HepG2 (cell line): ENCODE measurements around the gene C16orf86.

Experiments
- POLR2A ChIP-seq, 2 experiments: IDR thresholded peaks; 2 replicates each; pipeline ENCODE4 v1.6.1; 2011; ENCODE audit warnings: low read depth in 2 of 2, low read length in 2 of 2, mild to moderate bottlenecking in 1 of 2, moderate library complexity in 1 of 2; ENCODE audit not compliant: insufficient read depth in 1 of 2
- SIN3A ChIP-seq: IDR thresholded peaks from 2 replicates; pipeline ENCODE4 v1.6.1; 2011; ENCODE audit warnings: low read depth, mild to moderate bottlenecking, control low read depth, low read length, borderline replicate concordance
- ZNF121 ChIP-seq: sonication (generic); formaldehyde crosslinking; IDR thresholded peaks from 2 replicates; pipeline ENCODE4 v1.5.0; 2020; ENCODE audit warnings: mild to moderate bottlenecking, missing genetic modification reagents
- TF ChIP-seq, protein P1 (sequence below), 2 experiments: sonication (generic) in 1 of 2; formaldehyde crosslinking in 1 of 2; IDR thresholded peaks; 2 replicates each; pipeline versions ENCODE4 v1.5.1 to v1.6.1; 2011 to 2020; ENCODE audit warnings: borderline replicate concordance in 1 of 2, low read depth in 1 of 2, low read length in 1 of 2, mild to moderate bottlenecking in 1 of 2, missing genetic modification reagents in 1 of 2, moderate library complexity in 1 of 2
- TF ChIP-seq, protein P2 (sequence below): sonication (generic); formaldehyde crosslinking; conservative IDR thresholded peaks from 2 replicates; pipeline ENCODE4 v1.4.0; 2020; ENCODE audit warnings: missing genetic modification reagents
- TF ChIP-seq, protein P3 (sequence below): sonication (generic); formaldehyde crosslinking; IDR thresholded peaks from 2 replicates; pipeline ENCODE4 v1.5.0; 2020; ENCODE audit warnings: mild to moderate bottlenecking, low read depth, missing genetic modification reagents, borderline replicate concordance
- TF ChIP-seq, protein P4 (sequence below): sonication (generic); formaldehyde crosslinking; IDR thresholded peaks from 2 replicates; pipeline ENCODE4 v1.5.0; 2020; ENCODE audit warnings: mild to moderate bottlenecking, missing genetic modification reagents, moderate library complexity
- TF ChIP-seq, protein P5 (sequence below): sonication (generic); formaldehyde crosslinking; IDR thresholded peaks from 2 replicates; pipeline ENCODE4 v1.4.0; 2020; ENCODE audit warnings: mild to moderate bottlenecking, missing genetic modification reagents
- TF ChIP-seq, protein P6 (sequence below): conservative IDR thresholded peaks from 2 replicates; pipeline ENCODE4 v1.6.1; 2018; ENCODE audit warnings: missing genetic modification reagents
- TF ChIP-seq, protein P7 (sequence below): sonication (generic); formaldehyde crosslinking; IDR thresholded peaks from 2 replicates; pipeline ENCODE4 v1.4.0; 2020; ENCODE audit warnings: mild to moderate bottlenecking, missing genetic modification reagents

DNA sequence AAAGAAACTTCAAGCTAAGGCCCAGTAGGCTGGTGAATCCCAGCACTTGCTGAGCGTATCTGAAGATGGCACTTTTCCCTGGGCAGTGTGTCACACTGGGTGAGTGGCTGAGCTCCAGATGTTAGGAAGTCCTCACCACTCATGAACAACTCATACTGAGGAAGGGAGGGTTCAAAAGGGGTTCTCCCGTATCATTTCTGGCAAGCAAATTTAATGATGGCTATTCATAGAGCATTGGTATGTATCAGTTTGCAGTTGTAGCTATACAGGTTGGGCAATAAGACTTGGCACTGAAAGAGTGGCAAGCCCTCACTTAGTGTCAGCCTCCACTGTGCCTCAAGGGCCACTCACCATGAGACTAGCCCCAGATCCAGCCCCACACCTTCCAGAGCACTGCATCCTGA is 41.8 kb downstream of the C16orf86 start:
- TF ChIP-seq SIN3A (no peak), POLR2A (IDR thresholded peaks at IDR 0.05; ENCODE audit: insufficient read depth in 1 of 2, low read depth in 2 of 2, low read length in 2 of 2) (no peak), ZNF121 (CRISPR knock-in tag) (no peak)
- TF ChIP-seq, protein P1, sequence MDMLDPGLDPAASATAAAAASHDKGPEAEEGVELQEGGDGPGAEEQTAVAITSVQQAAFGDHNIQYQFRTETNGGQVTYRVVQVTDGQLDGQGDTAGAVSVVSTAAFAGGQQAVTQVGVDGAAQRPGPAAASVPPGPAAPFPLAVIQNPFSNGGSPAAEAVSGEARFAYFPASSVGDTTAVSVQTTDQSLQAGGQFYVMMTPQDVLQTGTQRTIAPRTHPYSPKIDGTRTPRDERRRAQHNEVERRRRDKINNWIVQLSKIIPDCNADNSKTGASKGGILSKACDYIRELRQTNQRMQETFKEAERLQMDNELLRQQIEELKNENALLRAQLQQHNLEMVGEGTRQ (IDR thresholded peaks at IDR 0.05; ENCODE audit: low read depth, low read length): no peak
- TF ChIP-seq, protein P1 (CRISPR knock-in tag; IDR thresholded peaks at IDR 0.05; ENCODE audit: borderline replicate concordance): no peak
- TF ChIP-seq, protein P2, sequence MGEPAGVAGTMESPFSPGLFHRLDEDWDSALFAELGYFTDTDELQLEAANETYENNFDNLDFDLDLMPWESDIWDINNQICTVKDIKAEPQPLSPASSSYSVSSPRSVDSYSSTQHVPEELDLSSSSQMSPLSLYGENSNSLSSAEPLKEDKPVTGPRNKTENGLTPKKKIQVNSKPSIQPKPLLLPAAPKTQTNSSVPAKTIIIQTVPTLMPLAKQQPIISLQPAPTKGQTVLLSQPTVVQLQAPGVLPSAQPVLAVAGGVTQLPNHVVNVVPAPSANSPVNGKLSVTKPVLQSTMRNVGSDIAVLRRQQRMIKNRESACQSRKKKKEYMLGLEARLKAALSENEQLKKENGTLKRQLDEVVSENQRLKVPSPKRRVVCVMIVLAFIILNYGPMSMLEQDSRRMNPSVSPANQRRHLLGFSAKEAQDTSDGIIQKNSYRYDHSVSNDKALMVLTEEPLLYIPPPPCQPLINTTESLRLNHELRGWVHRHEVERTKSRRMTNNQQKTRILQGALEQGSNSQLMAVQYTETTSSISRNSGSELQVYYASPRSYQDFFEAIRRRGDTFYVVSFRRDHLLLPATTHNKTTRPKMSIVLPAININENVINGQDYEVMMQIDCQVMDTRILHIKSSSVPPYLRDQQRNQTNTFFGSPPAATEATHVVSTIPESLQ (CRISPR knock-in tag): no peak
- TF ChIP-seq, protein P3, sequence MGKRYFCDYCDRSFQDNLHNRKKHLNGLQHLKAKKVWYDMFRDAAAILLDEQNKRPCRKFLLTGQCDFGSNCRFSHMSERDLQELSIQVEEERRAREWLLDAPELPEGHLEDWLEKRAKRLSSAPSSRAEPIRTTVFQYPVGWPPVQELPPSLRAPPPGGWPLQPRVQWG (CRISPR knock-in tag): no peak
- TF ChIP-seq, protein P4, sequence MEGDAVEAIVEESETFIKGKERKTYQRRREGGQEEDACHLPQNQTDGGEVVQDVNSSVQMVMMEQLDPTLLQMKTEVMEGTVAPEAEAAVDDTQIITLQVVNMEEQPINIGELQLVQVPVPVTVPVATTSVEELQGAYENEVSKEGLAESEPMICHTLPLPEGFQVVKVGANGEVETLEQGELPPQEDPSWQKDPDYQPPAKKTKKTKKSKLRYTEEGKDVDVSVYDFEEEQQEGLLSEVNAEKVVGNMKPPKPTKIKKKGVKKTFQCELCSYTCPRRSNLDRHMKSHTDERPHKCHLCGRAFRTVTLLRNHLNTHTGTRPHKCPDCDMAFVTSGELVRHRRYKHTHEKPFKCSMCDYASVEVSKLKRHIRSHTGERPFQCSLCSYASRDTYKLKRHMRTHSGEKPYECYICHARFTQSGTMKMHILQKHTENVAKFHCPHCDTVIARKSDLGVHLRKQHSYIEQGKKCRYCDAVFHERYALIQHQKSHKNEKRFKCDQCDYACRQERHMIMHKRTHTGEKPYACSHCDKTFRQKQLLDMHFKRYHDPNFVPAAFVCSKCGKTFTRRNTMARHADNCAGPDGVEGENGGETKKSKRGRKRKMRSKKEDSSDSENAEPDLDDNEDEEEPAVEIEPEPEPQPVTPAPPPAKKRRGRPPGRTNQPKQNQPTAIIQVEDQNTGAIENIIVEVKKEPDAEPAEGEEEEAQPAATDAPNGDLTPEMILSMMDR (CRISPR knock-in tag): no peak
- TF ChIP-seq, protein P5, sequence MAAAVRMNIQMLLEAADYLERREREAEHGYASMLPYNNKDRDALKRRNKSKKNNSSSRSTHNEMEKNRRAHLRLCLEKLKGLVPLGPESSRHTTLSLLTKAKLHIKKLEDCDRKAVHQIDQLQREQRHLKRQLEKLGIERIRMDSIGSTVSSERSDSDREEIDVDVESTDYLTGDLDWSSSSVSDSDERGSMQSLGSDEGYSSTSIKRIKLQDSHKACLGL (CRISPR knock-in tag): no peak
- TF ChIP-seq, protein P6, sequence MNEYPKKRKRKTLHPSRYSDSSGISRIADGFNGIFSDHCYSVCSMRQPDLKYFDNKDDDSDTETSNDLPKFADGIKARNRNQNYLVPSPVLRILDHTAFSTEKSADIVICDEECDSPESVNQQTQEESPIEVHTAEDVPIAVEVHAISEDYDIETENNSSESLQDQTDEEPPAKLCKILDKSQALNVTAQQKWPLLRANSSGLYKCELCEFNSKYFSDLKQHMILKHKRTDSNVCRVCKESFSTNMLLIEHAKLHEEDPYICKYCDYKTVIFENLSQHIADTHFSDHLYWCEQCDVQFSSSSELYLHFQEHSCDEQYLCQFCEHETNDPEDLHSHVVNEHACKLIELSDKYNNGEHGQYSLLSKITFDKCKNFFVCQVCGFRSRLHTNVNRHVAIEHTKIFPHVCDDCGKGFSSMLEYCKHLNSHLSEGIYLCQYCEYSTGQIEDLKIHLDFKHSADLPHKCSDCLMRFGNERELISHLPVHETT (CRISPR knock-in tag): no peak
- TF ChIP-seq, protein P7, sequence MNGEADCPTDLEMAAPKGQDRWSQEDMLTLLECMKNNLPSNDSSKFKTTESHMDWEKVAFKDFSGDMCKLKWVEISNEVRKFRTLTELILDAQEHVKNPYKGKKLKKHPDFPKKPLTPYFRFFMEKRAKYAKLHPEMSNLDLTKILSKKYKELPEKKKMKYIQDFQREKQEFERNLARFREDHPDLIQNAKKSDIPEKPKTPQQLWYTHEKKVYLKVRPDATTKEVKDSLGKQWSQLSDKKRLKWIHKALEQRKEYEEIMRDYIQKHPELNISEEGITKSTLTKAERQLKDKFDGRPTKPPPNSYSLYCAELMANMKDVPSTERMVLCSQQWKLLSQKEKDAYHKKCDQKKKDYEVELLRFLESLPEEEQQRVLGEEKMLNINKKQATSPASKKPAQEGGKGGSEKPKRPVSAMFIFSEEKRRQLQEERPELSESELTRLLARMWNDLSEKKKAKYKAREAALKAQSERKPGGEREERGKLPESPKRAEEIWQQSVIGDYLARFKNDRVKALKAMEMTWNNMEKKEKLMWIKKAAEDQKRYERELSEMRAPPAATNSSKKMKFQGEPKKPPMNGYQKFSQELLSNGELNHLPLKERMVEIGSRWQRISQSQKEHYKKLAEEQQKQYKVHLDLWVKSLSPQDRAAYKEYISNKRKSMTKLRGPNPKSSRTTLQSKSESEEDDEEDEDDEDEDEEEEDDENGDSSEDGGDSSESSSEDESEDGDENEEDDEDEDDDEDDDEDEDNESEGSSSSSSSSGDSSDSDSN (CRISPR knock-in tag): no peak
